CD14-positive monocyte (primary cell): ENCODE results near the gene CSTF3. TPM values are rescaled to one million over a fixed set of nuclear protein-coding genes. Genes with fewer than 3 reads are reported as not detected.

ENCODE experiments used
- DNase-seq, 3 donors: peaks; one replicate each; pipeline ENCODE4 v3.0.0-alpha.2; 2011 to 2022
- H2AFZ ChIP-seq: 2 replicates; pipeline ENCODE4 v1.6.0; 2012; ENCODE audit warnings: mild to moderate bottlenecking, low read depth, low read length, inconsistent platforms; ENCODE audit not compliant: insufficient read depth, poor library complexity, severe bottlenecking
- H3K27ac ChIP-seq, 2 donors: 1 replicate in 1 of 2; 2 replicates in 1 of 2; pipeline ENCODE4 v1.5.1; 2012 to 2013; ENCODE audit warnings: low read length in 2 of 2, control low read depth in 1 of 2, inconsistent platforms in 1 of 2, low read depth in 1 of 2, mild to moderate bottlenecking in 1 of 2
- H3K27me3 ChIP-seq, 2 donors: one replicate each; pipeline versions ENCODE4 v1.6.0 to v1.6.1; 2011 to 2013; ENCODE audit warnings: low read length in 2 of 2; ENCODE audit not compliant: control insufficient read depth in 2 of 2, insufficient read depth in 2 of 2
- H3K36me3 ChIP-seq, 2 donors: replicated peaks in 1 of 2; 1 replicate in 1 of 2; 2 replicates in 1 of 2; pipeline versions ENCODE4 v1.5.1 to v1.6.1; 2012 to 2013; ENCODE audit warnings: low read length in 2 of 2, control low read depth in 1 of 2, inconsistent platforms in 1 of 2, mild to moderate bottlenecking in 1 of 2; ENCODE audit not compliant: insufficient read depth in 2 of 2, control insufficient read depth in 1 of 2
- H3K4me1 ChIP-seq, 2 donors: 1 replicate in 1 of 2; 2 replicates in 1 of 2; pipeline versions ENCODE4 v1.5.1 to v1.6.1; 2012 to 2013; ENCODE audit warnings: low read length in 2 of 2, control low read depth in 1 of 2, inconsistent platforms in 1 of 2, mild to moderate bottlenecking in 1 of 2, moderate library complexity in 1 of 2; ENCODE audit not compliant: insufficient read depth in 2 of 2, control insufficient read depth in 1 of 2
- H3K4me2 ChIP-seq: replicated peaks from 2 replicates; pipeline ENCODE3; 2012; ENCODE audit warnings: low read length, moderate library complexity, mild to moderate bottlenecking; ENCODE audit not compliant: poor library complexity, severe bottlenecking; ENCODE audit errors: extremely low read depth
- H3K4me3 ChIP-seq, 3 experiments: fragments of 200-600 bp in 1 of 3; sonication (generic) in 1 of 3; replicated peaks in 1 of 3; 1 replicate in 2 of 3; 2 replicates in 1 of 3; pipeline ENCODE4 v1.5.1; 2011 to 2013; ENCODE audit warnings: low read length in 3 of 3, mild to moderate bottlenecking in 3 of 3, control low read depth in 2 of 3, low read depth in 2 of 3, inconsistent platforms in 1 of 3, moderate library complexity in 1 of 3
- H3K79me2 ChIP-seq: 2 replicates; pipeline ENCODE4 v1.6.0; 2012; ENCODE audit warnings: mild to moderate bottlenecking, control low read depth, inconsistent platforms, low read length, moderate library complexity; ENCODE audit not compliant: insufficient read depth
- H3K9ac ChIP-seq: 2 replicates; pipeline ENCODE4 v1.6.0; 2017; ENCODE audit warnings: low read length, mild to moderate bottlenecking; ENCODE audit not compliant: insufficient read depth, poor library complexity, severe bottlenecking
- H3K9me3 ChIP-seq, 2 donors: replicated peaks in 1 of 2; 1 replicate in 1 of 2; 2 replicates in 1 of 2; pipeline versions ENCODE4 v1.5.1 to v1.6.1; 2012 to 2013; ENCODE audit warnings: low read length in 2 of 2, control low read depth in 1 of 2; ENCODE audit not compliant: control insufficient read depth in 1 of 2, insufficient read depth in 1 of 2
- H4K20me1 ChIP-seq: 2 replicates; pipeline ENCODE4 v1.6.0; 2012; ENCODE audit warnings: mild to moderate bottlenecking, low read length, control low read depth, moderate library complexity; ENCODE audit not compliant: insufficient read depth
- H3K27ac Mint-ChIP-seq, 7 donors: one replicate each; pipeline ENCODE4 v1.8.0; 2020; ENCODE audit warnings: mild to moderate bottlenecking in 7 of 7, mixed read lengths in 7 of 7, moderate library complexity in 6 of 7, inconsistent platforms in 2 of 7
- H3K27me3 Mint-ChIP-seq, 3 donors: one replicate each; pipeline ENCODE4 v1.8.0; 2021 to 2022; ENCODE audit warnings: low read depth in 3 of 3, mild to moderate bottlenecking in 3 of 3, mixed read lengths in 3 of 3, moderate library complexity in 3 of 3, inconsistent platforms in 1 of 3
- H3K36me3 Mint-ChIP-seq, 2 donors: one replicate each; pipeline ENCODE4 v1.8.0; 2020; ENCODE audit warnings: mixed read lengths in 2 of 2, inconsistent platforms in 1 of 2, mild to moderate bottlenecking in 1 of 2
- H3K4me1 Mint-ChIP-seq: one replicate; pipeline ENCODE4 v1.8.0; 2020; ENCODE audit warnings: mild to moderate bottlenecking, mixed read lengths
- H3K4me3 Mint-ChIP-seq, 2 donors: one replicate each; pipeline ENCODE4 v1.8.0; 2020; ENCODE audit warnings: mild to moderate bottlenecking in 2 of 2, mixed read lengths in 2 of 2, moderate library complexity in 1 of 2
- H3K9me3 Mint-ChIP-seq, 7 donors: one replicate each; pipeline ENCODE4 v1.8.0; 2020 to 2022; ENCODE audit warnings: mixed read lengths in 7 of 7, mild to moderate bottlenecking in 6 of 7, moderate library complexity in 6 of 7, inconsistent platforms in 2 of 7
- WGBS: methylation state at CpG from one replicate; pipeline ENCODE4 v1.1.5; 2013; ENCODE audit warnings: missing lambda C conversion rate; ENCODE audit not compliant: insufficient coverage; 5-methylcytosine and 5-hydroxymethylcytosine counted together
- intact Hi-C, 2 donors: fragments of 100-400 bp; cut with micrococcal nuclease; formaldehyde crosslinking; loops; one replicate each; pipeline versions ENCODE4 v1.15.0 to v1.15.1; 2023
- polyA plus RNA-seq, 3 donors: library from polyadenylated mRNA; depleted of rRNA in 1 of 3; unstranded in 2 of 3; stranded (reverse) in 1 of 3; fragments of 300-500 nt in 2 of 3; fragments of >200 nt in 1 of 3; fragmentation: Illumina TruSeq in 2 of 3; gene quantifications; 1 replicate in 2 of 3; 2 replicates in 1 of 3; pipeline ENCODE4 v1.2.3, GENCODE V29; 2012 to 2021
- TF ChIP-seq, protein P1 (sequence below): fragments of 200-600 bp; IDR thresholded peaks from one replicate; pipeline ENCODE4 v1.8.0; 2022; ENCODE audit warnings: antibody characterized with exemption, mild to moderate bottlenecking

Gene CSTF3
- polyA plus RNA-seq, 3 donors = 6.9 to 12.1 (median 7.1) TPM

DNA sequence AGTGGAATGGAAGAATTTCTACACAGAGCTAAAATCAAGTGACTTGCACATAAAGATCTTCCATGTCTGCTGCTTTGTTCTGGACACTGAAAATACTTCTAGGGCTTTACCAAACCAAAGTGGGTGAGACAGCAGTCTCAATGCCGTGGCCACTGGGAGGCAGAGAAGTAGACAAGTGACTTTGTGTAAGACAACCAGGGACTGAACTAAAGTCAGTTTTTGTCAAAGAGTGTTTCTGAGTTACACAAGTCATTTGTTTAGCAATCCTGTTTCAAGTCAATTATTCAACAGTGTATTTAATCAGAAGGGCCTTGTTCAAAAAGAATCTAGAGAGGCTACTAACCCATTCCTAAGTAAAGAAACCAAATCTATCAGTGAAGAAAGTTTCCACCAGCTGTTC, 75.3 kb downstream of the CSTF3 start:
- Histone ChIP-seq H3K27me3 (no peaks in the 10 kb centered on the region), H3K36me3 (peaks cover 64 to 83% of the 10 kb centered on the region in 2 donors), H3K4me1 (no peaks in the 10 kb centered on the region), H2AFZ (no peak overlapping the region), H3K9ac (no peak overlapping the region), H3K4me3 (no peak overlapping the region), H3K79me2 (no peaks in the 10 kb centered on the region), H3K4me2 (no peak overlapping the region), H3K9me3 (no peaks in the 10 kb centered on the region), H4K20me1 (no peaks in the 10 kb centered on the region), H3K27ac (no peak overlapping the region)
- H3K4me3 Mint-ChIP-seq = no peak overlapping the region
- peaks cover 0 to 1% (median 0%) of the 10 kb centered on the region in 3 donors for H3K27me3 Mint-ChIP-seq
- H3K9me3 Mint-ChIP-seq = no peaks in the 10 kb centered on the region
- H3K27ac Mint-ChIP-seq = peak overlapping the region in 1 of 7 donors; percentile 63
- TF ChIP-seq, protein P1, sequence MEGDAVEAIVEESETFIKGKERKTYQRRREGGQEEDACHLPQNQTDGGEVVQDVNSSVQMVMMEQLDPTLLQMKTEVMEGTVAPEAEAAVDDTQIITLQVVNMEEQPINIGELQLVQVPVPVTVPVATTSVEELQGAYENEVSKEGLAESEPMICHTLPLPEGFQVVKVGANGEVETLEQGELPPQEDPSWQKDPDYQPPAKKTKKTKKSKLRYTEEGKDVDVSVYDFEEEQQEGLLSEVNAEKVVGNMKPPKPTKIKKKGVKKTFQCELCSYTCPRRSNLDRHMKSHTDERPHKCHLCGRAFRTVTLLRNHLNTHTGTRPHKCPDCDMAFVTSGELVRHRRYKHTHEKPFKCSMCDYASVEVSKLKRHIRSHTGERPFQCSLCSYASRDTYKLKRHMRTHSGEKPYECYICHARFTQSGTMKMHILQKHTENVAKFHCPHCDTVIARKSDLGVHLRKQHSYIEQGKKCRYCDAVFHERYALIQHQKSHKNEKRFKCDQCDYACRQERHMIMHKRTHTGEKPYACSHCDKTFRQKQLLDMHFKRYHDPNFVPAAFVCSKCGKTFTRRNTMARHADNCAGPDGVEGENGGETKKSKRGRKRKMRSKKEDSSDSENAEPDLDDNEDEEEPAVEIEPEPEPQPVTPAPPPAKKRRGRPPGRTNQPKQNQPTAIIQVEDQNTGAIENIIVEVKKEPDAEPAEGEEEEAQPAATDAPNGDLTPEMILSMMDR = no peak
- H3K36me3 Mint-ChIP-seq = peaks cover 57 to 66% of the 10 kb centered on the region in 2 donors
- H3K4me1 Mint-ChIP-seq = no peaks in the 10 kb centered on the region
- 91% methylated on average over 1 of the region's 1 CpG for WGBS
- DNase-seq = no peak
- intact Hi-C loops = no loop called here

DNA sequence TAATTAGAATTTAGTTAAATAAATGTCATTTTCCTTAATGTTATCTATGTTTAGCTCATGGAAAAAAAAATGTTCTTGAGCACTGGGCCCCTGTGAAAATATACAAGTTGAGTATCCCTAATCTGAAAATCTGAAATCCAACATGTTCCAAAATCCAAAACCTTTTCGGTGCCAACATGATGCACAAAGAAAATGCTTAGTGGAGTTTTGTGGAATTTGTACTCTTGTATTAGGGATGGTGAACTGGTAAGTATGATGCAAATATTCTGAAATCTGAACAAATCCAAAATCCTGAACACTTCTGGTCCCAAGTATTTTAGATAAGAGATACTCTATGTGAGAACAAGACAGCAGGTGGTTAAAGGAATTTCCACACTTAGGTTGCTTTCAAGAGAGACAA, 77.4 kb downstream of the CSTF3 start:
- Histone ChIP-seq H3K79me2 (no peaks in the 10 kb centered on the region), H3K9me3 (no peaks in the 10 kb centered on the region), H3K27me3 (no peaks in the 10 kb centered on the region), H3K9ac (no peak overlapping the region), H4K20me1 (no peaks in the 10 kb centered on the region), H2AFZ (no peak overlapping the region), H3K4me3 (no peak overlapping the region), H3K4me2 (no peak overlapping the region), H3K36me3 (peaks cover 74 to 82% of the 10 kb centered on the region in 2 donors), H3K4me1 (no peaks in the 10 kb centered on the region), H3K27ac (no peak overlapping the region)
- Mint-ChIP-seq H3K27ac (no peak overlapping the region), H3K4me1 (no peaks in the 10 kb centered on the region), H3K4me3 (no peak overlapping the region), H3K9me3 (no peaks in the 10 kb centered on the region), H3K27me3 (peaks cover 0 to 1% (median 0%) of the 10 kb centered on the region in 3 donors), H3K36me3 (peaks cover 56 to 69% of the 10 kb centered on the region in 2 donors)
- intact Hi-C loops = no loop called here
- WGBS = no CpG with 5 or more reads among the region's 1 CpG
- TF ChIP-seq, protein P1 = no peak
- no peak for DNase-seq
